Right lobe of liver (tissue), 4 donors: ENCODE results near the gene DLG2.

Experiments used
- POLR2A ChIP-seq: fragments of 450-650 bp; IDR thresholded peaks from one replicate; pipeline ENCODE4 v1.6.1; 2017; ENCODE audit warnings: antibody characterized with exemption, mild to moderate bottlenecking
- TF ChIP-seq, protein P1 (sequence below), 4 donors: fragments of 200-600 bp in 3 of 4; fragments of 450-650 bp in 1 of 4; IDR thresholded peaks; one replicate each; pipeline versions ENCODE4 v1.5.1 to v1.8.0; 2016 to 2022; ENCODE audit warnings: antibody characterized with exemption in 4 of 4, mild to moderate bottlenecking in 2 of 4
- donor health status: DM: no; HTN: no; CAD: no.
- donor health status: DM: no; HTN: no; CAD: no.
- donor health status: DM: no; HTN: yes; CAD: no.

DNA sequence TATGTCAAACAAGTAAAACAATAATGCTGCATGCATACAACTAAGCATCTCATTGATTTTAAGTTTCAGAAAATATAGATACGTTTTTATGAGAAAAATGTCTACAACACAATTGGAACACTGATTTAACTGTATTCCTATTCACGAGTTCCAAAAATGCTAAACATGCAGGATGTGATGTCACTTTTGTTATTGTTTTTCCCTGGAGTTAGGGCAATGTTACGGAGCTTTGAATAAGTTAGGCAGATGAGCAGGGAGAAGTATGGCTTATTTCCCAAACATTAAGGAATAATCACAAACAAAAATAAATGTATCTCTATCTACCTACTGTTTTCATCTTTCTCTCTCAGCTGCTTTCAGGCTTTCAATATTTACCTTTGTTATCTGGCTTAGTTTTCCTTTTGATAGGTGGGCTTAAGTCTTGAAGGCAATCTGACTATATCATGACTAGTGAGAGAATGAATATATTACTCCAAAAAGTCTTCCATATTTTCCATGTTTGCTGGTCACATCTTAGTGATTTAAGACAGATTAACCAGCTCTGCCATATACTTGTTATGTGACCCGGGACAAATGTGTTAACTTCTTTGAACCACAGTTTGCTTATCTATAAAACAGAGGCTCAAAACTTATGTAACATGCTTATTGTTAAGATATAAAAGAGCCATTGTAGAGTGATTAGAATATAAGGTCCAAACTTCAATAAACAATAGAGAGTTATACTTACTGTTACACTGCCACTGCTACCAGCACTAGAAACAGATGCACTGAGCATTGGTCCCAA lies 1486.6 kb downstream of the DLG2 start:
- no peak for TF ChIP-seq POLR2A
- TF ChIP-seq, protein P1, sequence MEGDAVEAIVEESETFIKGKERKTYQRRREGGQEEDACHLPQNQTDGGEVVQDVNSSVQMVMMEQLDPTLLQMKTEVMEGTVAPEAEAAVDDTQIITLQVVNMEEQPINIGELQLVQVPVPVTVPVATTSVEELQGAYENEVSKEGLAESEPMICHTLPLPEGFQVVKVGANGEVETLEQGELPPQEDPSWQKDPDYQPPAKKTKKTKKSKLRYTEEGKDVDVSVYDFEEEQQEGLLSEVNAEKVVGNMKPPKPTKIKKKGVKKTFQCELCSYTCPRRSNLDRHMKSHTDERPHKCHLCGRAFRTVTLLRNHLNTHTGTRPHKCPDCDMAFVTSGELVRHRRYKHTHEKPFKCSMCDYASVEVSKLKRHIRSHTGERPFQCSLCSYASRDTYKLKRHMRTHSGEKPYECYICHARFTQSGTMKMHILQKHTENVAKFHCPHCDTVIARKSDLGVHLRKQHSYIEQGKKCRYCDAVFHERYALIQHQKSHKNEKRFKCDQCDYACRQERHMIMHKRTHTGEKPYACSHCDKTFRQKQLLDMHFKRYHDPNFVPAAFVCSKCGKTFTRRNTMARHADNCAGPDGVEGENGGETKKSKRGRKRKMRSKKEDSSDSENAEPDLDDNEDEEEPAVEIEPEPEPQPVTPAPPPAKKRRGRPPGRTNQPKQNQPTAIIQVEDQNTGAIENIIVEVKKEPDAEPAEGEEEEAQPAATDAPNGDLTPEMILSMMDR (IDR thresholded peaks at IDR 0.05) = no peak
